Suprapubic skin (tissue), 4 donors: ENCODE results near the gene AEBP1. TPM values are rescaled to one million over a fixed set of nuclear protein-coding genes. Genes with fewer than 3 reads are reported as not detected.

Experiments
- DNase-seq, 2 donors: peaks; one replicate each; pipeline ENCODE4 v3.0.0-alpha.2; 2019; ENCODE audit warnings: low spot score in 2 of 2
- H3K27ac ChIP-seq: fragments of 200-600 bp; sonication (generic); one replicate; pipeline ENCODE4 v1.5.1; 2019
- H3K27me3 ChIP-seq: fragments of 200-600 bp; sonication (generic); one replicate; pipeline ENCODE4 v1.5.1; 2019
- H3K36me3 ChIP-seq: fragments of 200-600 bp; sonication (generic); one replicate; pipeline ENCODE4 v1.5.1; 2019
- H3K4me1 ChIP-seq: fragments of 200-600 bp; sonication (generic); one replicate; pipeline ENCODE4 v1.5.1; 2019
- H3K4me3 ChIP-seq: fragments of 200-600 bp; sonication (generic); one replicate; pipeline ENCODE4 v1.5.1; 2019; ENCODE audit warnings: mild to moderate bottlenecking
- H3K9me3 ChIP-seq: fragments of 200-600 bp; sonication (generic); one replicate; pipeline ENCODE4 v1.5.1; 2019
- CTCF ChIP-seq, 2 donors: fragments of 200-600 bp in 1 of 2; fragments of 450-650 bp in 1 of 2; sonication (generic) in 1 of 2; IDR thresholded peaks; one replicate each; pipeline ENCODE4 v1.5.1; 2016 to 2019; ENCODE audit warnings: antibody characterized with exemption in 2 of 2, mild to moderate bottlenecking in 1 of 2, moderate library complexity in 1 of 2
- EP300 ChIP-seq: sonication (generic); formaldehyde crosslinking; IDR thresholded peaks from one replicate; pipeline ENCODE4 v1.6.1; 2017; ENCODE audit warnings: antibody characterized with exemption
- POLR2A ChIP-seq, 2 donors: fragments of 450-650 bp; IDR thresholded peaks; one replicate each; pipeline ENCODE4 v1.6.1; 2017; ENCODE audit warnings: antibody characterized with exemption in 2 of 2, mild to moderate bottlenecking in 2 of 2, moderate library complexity in 2 of 2
- POLR2AphosphoS5 ChIP-seq, 3 donors: sonication (generic); formaldehyde crosslinking; IDR thresholded peaks; one replicate each; pipeline ENCODE4 v1.6.1; 2017; ENCODE audit warnings: antibody characterized with exemption in 3 of 3
- WGBS: methylation state at CpG from one replicate; pipeline ENCODE4 v1.1.5; 2018; 5-methylcytosine and 5-hydroxymethylcytosine counted together
- total RNA-seq, 4 donors: library from RNA; depleted of rRNA; stranded (reverse); fragments of >200 nt; gene quantifications; one replicate each; pipeline ENCODE4 v1.1.0, GENCODE V29; 2016

Gene AEBP1
- total RNA-seq, 4 donors from 2014 or later: 24.3 to 74.0 (median 43.3) TPM

GRCh38 chr7:44106311-44107065, 2.3 kb downstream of the AEBP1 start:
- H3K4me3 ChIP-seq: peak overlapping the region; percentile 51
- DNase-seq: no peak
- peaks cover 34% of the 10 kb centered on the region for H3K36me3 ChIP-seq
- H3K9me3 ChIP-seq: no peaks in the 10 kb centered on the region
- H3K27me3 ChIP-seq: peaks cover 6% of the 10 kb centered on the region
- H3K27ac ChIP-seq: peak overlapping the region; percentile 31
- H3K4me1 ChIP-seq: peaks cover 48% of the 10 kb centered on the region
- whole genome bisulfite sequencing: 76% methylated on average over 9 of the region's 10 CpGs
- TF ChIP-seq EP300 (no peak), POLR2A (IDR thresholded peaks at IDR 0.05) (no peak), POLR2AphosphoS5 (IDR thresholded peaks at IDR 0.05) (no peak), CTCF (IDR thresholded peaks at IDR 0.05) (no peak)

GRCh38 chr7:44107116-44107960, 3.2 kb downstream of the AEBP1 start:
- no peaks in the 10 kb centered on the region for H3K9me3 ChIP-seq
- H3K27me3 ChIP-seq: peaks cover 6% of the 10 kb centered on the region
- TF ChIP-seq POLR2AphosphoS5 (IDR thresholded peaks at IDR 0.05): no peak
- no peak for TF ChIP-seq POLR2A (IDR thresholded peaks at IDR 0.05)
- TF ChIP-seq EP300: no peak
- no peak for TF ChIP-seq CTCF (IDR thresholded peaks at IDR 0.05)
- 65% methylated on average over 7 of the region's 18 CpGs for WGBS
- H3K4me3 ChIP-seq: peak overlapping the region; percentile 51
- peaks cover 42% of the 10 kb centered on the region for H3K36me3 ChIP-seq
- DNase-seq: no peak
- peak overlapping the region; percentile 31 for H3K27ac ChIP-seq
- peaks cover 44% of the 10 kb centered on the region for H3K4me1 ChIP-seq

GRCh38 chr7:44107961-44108767, 4.0 kb downstream of the AEBP1 start:
- TF ChIP-seq EP300: no peak
- no peak for TF ChIP-seq POLR2A (IDR thresholded peaks at IDR 0.05)
- Histone ChIP-seq H3K4me1 (peaks cover 36% of the 10 kb centered on the region), H3K27ac (peak overlapping the region; percentile 31), H3K4me3 (no peak overlapping the region), H3K36me3 (peaks cover 49% of the 10 kb centered on the region), H3K27me3 (peaks cover 6% of the 10 kb centered on the region), H3K9me3 (no peaks in the 10 kb centered on the region)
- WGBS: 89% methylated on average over 14 of the region's 21 CpGs
- DNase-seq: no peak

- WGBS: 95% methylated on average over 11 of the region's 21 CpGs
- no peak overlapping the region for H3K27ac ChIP-seq
- H3K9me3 ChIP-seq: no peaks in the 10 kb centered on the region
- no peak overlapping the region for H3K4me3 ChIP-seq
- H3K36me3 ChIP-seq: peaks cover 58% of the 10 kb centered on the region
- DNase-seq: no peak
- no peak for TF ChIP-seq POLR2AphosphoS5 (IDR thresholded peaks at IDR 0.05)
- no peak for TF ChIP-seq POLR2A (IDR thresholded peaks at IDR 0.05)
- no peak for TF ChIP-seq CTCF (IDR thresholded peaks at IDR 0.05)
- TF ChIP-seq EP300: no peak
- peaks cover 6% of the 10 kb centered on the region for H3K27me3 ChIP-seq
- H3K4me1 ChIP-seq: peaks cover 27% of the 10 kb centered on the region
Observed at GRCh38 chr7:44108768-44109750, 4.9 kb downstream of the AEBP1 start.
